Cardiac muscle cell (in vitro differentiated cells and primary cell): Measurements from ENCODE around the gene MED13L. TPM values are rescaled to one million over a fixed set of nuclear protein-coding genes. Genes with fewer than 3 reads are reported as not detected.

Experiments used
- DNase-seq, 2 donors: peaks; one replicate each; pipeline versions ENCODE4 v3.0.0 to v3.0.0-alpha.2; 2010 to 2017; ENCODE audit warnings: low read depth in 1 of 2, low spot score in 1 of 2
- H3K27ac ChIP-seq: fragments of 200-600 bp; sonication (generic); 2 replicates; pipeline ENCODE4 v1.5.1; 2016
- H3K27me3 ChIP-seq: fragments of 200-600 bp; sonication (generic); 2 replicates; pipeline ENCODE4 v1.6.0; 2016; ENCODE audit warnings: control low read depth
- H3K36me3 ChIP-seq: fragments of 200-600 bp; sonication (generic); 2 replicates; pipeline ENCODE4 v1.5.1; 2016; ENCODE audit warnings: control low read depth
- H3K4me1 ChIP-seq: fragments of 200-600 bp; sonication (generic); 2 replicates; pipeline ENCODE4 v1.8.1; 2017; ENCODE audit warnings: low read depth, mild to moderate bottlenecking, mixed run types
- H3K4me3 ChIP-seq: fragments of 200-600 bp; sonication (generic); 2 replicates; pipeline ENCODE4 v1.5.1; 2016; ENCODE audit warnings: mild to moderate bottlenecking
- H3K9me3 ChIP-seq: fragments of 200-600 bp; sonication (generic); 2 replicates; pipeline ENCODE4 v1.5.1; 2017; ENCODE audit warnings: low read depth, mild to moderate bottlenecking, control low read depth
- polyA plus RNA-seq: library from polyadenylated mRNA; unstranded; fragments of >200 nt; fragmentation: Nextera tagmentation; extraction: Ambion mirVana; gene quantifications from 2 replicates; pipeline ENCODE4 v1.2.1, GENCODE V29; 2016
- total RNA-seq: library from RNA; depleted of rRNA; stranded (reverse); fragments of >200 nt; gene quantifications from 2 replicates; pipeline ENCODE4 v1.2.3, GENCODE V29; 2016
- TF ChIP-seq, protein P1 (sequence below): IDR thresholded peaks from 2 replicates; pipeline ENCODE4 v1.5.1; 2012; ENCODE audit warnings: low read depth, mild to moderate bottlenecking, low read length

The MED13L gene
- total and polyA plus RNA-seq, 2 experiments from 2014 or later = 31.3 to 94.3 TPM

DNA sequence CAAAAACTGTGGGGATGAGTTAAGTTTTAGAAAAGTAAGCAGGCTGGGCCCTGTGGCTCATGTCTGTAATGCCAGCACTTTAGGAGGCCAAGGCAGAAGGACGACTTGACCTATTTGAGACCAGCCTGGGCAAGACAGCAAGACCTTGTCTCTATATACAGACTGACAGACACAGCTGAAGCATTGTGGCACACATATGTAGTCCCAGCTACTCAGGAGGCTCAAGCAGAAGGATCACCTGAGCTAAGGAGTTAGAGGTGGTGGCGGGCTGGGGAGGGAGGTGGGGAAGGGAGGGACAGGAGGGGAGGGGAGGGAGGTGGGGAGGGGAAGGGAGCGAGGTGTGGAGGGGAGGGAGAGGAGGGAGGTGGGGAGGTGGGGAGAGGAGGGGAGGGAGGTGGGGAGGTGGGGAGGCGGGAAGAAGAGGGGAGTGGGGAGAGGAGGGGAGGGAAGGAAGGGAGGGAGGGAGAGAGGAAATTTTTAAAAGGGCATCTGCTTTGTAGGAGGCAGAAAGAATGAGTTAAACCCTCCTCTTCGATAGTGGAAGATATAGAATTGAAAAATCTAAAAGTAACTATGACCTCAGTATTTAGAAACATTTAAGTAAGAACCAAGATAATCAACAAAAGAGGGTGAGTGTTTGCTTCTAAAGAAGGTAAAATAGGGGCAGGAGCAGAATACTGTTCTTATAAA is 30.9 kb downstream of the MED13L start:
- no peak overlapping the region for H3K27ac ChIP-seq
- no peaks in the 10 kb centered on the region for H3K27me3 ChIP-seq
- DNase-seq = no peak
- TF ChIP-seq, protein P1, sequence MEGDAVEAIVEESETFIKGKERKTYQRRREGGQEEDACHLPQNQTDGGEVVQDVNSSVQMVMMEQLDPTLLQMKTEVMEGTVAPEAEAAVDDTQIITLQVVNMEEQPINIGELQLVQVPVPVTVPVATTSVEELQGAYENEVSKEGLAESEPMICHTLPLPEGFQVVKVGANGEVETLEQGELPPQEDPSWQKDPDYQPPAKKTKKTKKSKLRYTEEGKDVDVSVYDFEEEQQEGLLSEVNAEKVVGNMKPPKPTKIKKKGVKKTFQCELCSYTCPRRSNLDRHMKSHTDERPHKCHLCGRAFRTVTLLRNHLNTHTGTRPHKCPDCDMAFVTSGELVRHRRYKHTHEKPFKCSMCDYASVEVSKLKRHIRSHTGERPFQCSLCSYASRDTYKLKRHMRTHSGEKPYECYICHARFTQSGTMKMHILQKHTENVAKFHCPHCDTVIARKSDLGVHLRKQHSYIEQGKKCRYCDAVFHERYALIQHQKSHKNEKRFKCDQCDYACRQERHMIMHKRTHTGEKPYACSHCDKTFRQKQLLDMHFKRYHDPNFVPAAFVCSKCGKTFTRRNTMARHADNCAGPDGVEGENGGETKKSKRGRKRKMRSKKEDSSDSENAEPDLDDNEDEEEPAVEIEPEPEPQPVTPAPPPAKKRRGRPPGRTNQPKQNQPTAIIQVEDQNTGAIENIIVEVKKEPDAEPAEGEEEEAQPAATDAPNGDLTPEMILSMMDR = no peak
- no peaks in the 10 kb centered on the region for H3K9me3 ChIP-seq
- peaks cover 52% of the 10 kb centered on the region for H3K4me1 ChIP-seq
- no peaks in the 10 kb centered on the region for H3K36me3 ChIP-seq
- no peak overlapping the region for H3K4me3 ChIP-seq

DNA sequence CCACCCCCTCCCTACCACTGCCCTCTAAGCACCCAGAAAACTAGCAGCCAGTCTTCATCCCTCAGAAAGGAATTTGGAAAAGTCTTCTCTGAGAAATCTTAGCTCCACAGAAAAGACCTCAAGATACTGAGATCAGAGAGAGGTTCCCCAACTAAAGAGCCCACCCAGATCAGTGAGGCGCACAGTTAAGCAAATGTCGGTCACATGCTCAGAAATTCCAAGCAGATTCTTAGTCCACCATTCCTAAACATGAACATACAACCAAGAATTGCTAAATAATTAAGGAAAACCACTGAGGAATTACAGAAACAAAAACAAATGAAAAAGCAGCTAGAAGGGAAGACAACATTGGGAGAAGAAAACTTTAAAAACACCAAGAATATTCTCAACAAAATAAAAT is 32.3 kb downstream of the MED13L start:
- Histone ChIP-seq H3K4me1 (peaks cover 52% of the 10 kb centered on the region), H3K36me3 (no peaks in the 10 kb centered on the region), H3K4me3 (no peak overlapping the region), H3K9me3 (no peaks in the 10 kb centered on the region), H3K27ac (peak overlapping the region; percentile 66), H3K27me3 (no peaks in the 10 kb centered on the region)
- TF ChIP-seq, protein P1 = no peak
- no peak for DNase-seq

DNA sequence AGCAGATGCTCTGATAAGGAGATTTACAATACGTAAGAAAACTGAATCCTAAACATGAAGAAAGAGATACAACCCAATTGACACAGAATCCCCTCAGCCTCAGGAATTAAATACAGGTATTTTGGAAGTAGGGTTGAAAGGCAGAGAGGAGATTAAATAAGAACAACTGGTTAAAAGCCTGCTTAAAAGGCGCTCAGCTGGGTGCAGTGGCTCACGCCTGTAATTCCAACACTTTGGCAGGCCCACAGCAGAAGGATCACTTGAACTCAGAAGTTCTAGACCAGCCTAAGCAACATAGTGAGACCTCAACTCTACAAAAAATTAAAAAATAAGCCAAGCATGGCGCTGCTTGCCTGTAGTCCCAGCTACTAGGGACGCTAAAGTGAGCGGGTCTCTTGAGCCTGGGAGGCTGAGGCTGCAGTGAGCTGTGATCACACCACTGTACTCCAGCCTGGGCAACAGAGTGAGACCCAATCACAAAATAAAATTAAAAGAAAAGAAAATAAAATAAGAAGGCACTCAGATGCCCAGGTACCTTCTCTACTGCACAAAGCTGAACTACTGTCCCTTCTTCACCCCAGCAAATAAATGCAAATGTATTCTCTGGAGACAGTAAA is 32.9 kb downstream of the MED13L start:
- TF ChIP-seq, protein P1 = no peak
- Histone ChIP-seq H3K4me1 (peaks cover 52% of the 10 kb centered on the region), H3K4me3 (no peak overlapping the region), H3K27ac (peak overlapping the region; percentile 66), H3K27me3 (no peaks in the 10 kb centered on the region), H3K36me3 (no peaks in the 10 kb centered on the region), H3K9me3 (no peaks in the 10 kb centered on the region)
- no peak for DNase-seq

DNA sequence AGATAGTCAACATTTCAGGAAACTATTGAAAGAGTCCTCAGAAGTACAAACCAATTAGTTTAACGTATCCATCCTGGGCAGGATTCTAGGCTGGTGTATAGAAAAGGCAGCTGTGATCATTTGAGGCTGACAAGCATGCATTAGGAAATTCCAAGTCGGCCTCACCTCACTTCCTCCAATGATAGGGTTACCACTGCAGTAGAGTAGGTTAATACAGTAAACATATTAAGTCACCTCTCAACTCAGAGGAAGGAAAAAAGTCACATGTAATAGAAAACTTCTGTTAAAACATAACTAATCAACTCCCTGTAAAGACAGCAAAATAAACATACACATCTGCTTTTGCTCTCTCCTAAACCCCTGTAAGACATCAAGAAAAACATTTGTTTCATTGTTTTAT is 33.5 kb downstream of the MED13L start:
- DNase-seq = peak in 1 of 2 donors; percentile 35
- Histone ChIP-seq H3K36me3 (no peaks in the 10 kb centered on the region), H3K9me3 (no peaks in the 10 kb centered on the region), H3K4me3 (no peak overlapping the region), H3K27me3 (no peaks in the 10 kb centered on the region), H3K4me1 (peaks cover 47% of the 10 kb centered on the region), H3K27ac (peak overlapping the region; percentile 66)
- TF ChIP-seq, protein P1 = no peak

DNA sequence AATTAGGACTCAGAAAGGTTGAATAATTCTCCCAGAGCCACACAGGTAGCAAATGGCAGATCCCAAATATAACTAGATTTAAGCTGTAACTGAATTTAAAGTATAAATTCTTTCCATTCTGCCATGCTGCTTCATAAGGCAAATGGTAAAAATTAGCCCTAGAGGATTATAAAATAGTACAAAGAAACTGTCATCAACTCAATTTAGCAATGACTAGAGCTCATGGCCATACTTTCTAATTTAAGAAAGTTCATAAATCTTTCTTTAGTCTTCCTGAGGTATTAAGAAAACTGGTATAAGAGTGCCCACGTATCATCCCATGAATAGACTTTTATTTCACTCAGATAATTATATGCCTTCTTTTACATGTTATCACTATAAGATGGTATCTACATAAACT is 34.8 kb downstream of the MED13L start:
- H3K27me3 ChIP-seq = no peaks in the 10 kb centered on the region
- TF ChIP-seq, protein P1 = no peak
- H3K27ac ChIP-seq = peak overlapping the region; percentile 66
- DNase-seq = no peak
- H3K4me3 ChIP-seq = no peak overlapping the region
- peaks cover 42% of the 10 kb centered on the region for H3K4me1 ChIP-seq
- no peaks in the 10 kb centered on the region for H3K9me3 ChIP-seq
- H3K36me3 ChIP-seq = no peaks in the 10 kb centered on the region
